Measurements from ENCODE around the gene PSEN2.

Gene PSEN2

GRCh38 chr1:226943156-226943555 lies 72.7 kb downstream of the PSEN2 start:
- no peak overlapping the region for H3K4me3 ChIP-seq (ENCODE audit: low read depth, low read length)
- TF ChIP-seq CTCF (IDR thresholded peaks at IDR 0.05; ENCODE audit: borderline replicate concordance, insufficient read depth, low read depth, low read length) = no peak

- H3K4me3 ChIP-seq (ENCODE audit: low read depth, low read length) = no peak overlapping the region
- no peak for TF ChIP-seq CTCF (IDR thresholded peaks at IDR 0.05; ENCODE audit: borderline replicate concordance, insufficient read depth, low read depth, low read length)
Observed at GRCh38 chr1:226943927-226944326, 73.5 kb downstream of the PSEN2 start.

GRCh38 chr1:226945106-226945857 lies 74.9 kb downstream of the PSEN2 start:
- no peak for TF ChIP-seq CTCF (IDR thresholded peaks at IDR 0.05; ENCODE audit: borderline replicate concordance, insufficient read depth, low read depth, low read length)
- H3K4me3 ChIP-seq (ENCODE audit: low read depth, low read length) = no peak overlapping the region
